ENCODE measurements around the gene TSPEAR.
A peak's percentile ranks its signal among the peaks of the same experiment; 100 is the strongest.
"Not testable (repeated sequence)": the region's sequence is repeated elsewhere in the genome, so short reads cannot be mapped to it uniquely, and the experiment has no call there.

TSPEAR gene

DNA sequence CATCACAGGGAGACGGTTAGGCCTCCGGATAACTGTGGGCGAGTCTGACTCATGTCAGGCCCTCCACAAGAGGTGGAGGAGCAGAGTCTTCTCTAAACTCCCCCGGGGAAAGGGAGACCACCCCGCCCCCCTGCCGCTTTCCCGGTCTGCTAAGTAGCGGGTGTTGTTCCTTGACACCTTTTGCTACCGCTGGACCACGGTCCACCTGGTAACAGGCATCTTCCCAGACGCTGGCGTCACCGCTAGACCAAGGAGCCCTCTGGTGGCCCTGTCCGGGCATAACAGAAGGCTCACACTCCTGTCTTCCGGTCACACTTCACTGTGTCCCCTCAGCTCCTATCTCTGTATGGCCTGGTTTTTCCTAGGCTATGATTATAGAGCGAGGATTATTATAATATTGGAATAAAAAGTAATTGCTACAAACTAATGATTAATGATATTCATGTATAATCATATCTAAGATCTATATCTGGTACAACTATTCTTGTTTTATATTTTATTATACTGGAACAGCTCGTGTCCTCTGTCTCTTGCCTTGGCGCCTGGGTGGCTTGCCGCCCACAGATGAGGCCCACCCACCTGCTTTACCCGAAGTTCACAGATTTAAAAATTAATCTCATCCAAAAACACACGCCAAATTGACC is 231.7 kb downstream of the TSPEAR start:
- DNase-seq (ENCODE audit: low read depth); H3K4me3 ChIP-seq (ENCODE audit: low read length): not testable (repeated sequence)
- TF ChIP-seq, protein P1, sequence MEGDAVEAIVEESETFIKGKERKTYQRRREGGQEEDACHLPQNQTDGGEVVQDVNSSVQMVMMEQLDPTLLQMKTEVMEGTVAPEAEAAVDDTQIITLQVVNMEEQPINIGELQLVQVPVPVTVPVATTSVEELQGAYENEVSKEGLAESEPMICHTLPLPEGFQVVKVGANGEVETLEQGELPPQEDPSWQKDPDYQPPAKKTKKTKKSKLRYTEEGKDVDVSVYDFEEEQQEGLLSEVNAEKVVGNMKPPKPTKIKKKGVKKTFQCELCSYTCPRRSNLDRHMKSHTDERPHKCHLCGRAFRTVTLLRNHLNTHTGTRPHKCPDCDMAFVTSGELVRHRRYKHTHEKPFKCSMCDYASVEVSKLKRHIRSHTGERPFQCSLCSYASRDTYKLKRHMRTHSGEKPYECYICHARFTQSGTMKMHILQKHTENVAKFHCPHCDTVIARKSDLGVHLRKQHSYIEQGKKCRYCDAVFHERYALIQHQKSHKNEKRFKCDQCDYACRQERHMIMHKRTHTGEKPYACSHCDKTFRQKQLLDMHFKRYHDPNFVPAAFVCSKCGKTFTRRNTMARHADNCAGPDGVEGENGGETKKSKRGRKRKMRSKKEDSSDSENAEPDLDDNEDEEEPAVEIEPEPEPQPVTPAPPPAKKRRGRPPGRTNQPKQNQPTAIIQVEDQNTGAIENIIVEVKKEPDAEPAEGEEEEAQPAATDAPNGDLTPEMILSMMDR (IDR thresholded peaks at IDR 0.05; ENCODE audit: insufficient read depth, low read depth, low read length, missing control alignments) = peak; percentile 25

DNA sequence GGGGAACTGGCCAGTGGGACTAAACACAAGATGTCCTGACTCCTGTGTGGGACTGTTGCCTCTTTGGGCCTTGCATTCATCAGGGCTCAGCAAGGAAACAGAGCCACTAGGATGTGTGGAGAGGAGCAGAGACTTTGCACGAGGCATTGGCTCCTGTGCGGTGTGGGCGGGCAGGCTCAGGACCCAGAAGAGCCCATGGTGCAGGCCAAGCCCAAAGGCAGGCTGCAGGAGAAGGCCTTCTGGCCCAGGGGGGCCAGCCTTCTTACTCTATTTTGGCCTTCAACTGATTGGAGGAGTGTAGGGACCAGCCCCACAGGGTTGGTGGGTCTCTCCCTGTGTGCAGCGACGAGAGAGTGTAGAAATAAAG is 232.6 kb downstream of the TSPEAR start:
- TF ChIP-seq, protein P1 (IDR thresholded peaks at IDR 0.05; ENCODE audit: insufficient read depth, low read depth, low read length, missing control alignments) = no peak
- DNase-seq (ENCODE audit: low read depth) = no peak
- no peak overlapping the region for H3K4me3 ChIP-seq (ENCODE audit: low read length)

GRCh38 chr21:44478124-44478800 is 233.1 kb downstream of the TSPEAR start:
- H3K4me3 ChIP-seq (ENCODE audit: low read length) = no peak overlapping the region
- TF ChIP-seq, protein P1 (IDR thresholded peaks at IDR 0.05; ENCODE audit: insufficient read depth, low read depth, low read length, missing control alignments) = no peak
- DNase-seq (ENCODE audit: low read depth) = no peak

DNA sequence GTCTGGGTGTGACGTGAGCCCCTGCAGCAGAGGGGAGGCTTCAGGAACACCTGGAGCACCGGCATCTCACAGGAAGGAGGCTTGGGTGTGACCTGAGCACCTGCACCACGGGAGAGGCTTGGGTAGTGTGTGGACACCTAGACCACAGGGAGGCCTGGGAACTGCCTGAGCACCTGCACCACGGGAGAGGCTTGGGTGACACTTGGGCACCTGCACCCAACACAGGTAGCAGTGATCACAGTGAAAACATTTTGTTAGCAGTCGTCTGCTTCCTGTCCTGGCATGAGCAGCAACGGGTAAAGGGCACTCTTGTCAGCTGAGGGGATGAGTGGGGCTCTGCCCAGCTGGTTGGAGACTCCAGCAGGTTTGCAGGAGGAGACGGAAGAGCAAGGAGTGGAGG is 233.7 kb downstream of the TSPEAR start:
- H3K4me3 ChIP-seq (ENCODE audit: low read length) = no peak overlapping the region
- TF ChIP-seq, protein P1 (IDR thresholded peaks at IDR 0.05; ENCODE audit: insufficient read depth, low read depth, low read length, missing control alignments) = no peak
- no peak for DNase-seq (ENCODE audit: low read depth)

GRCh38 chr21:44477131-44477530 is 234.2 kb downstream of the TSPEAR start:
- DNase-seq (ENCODE audit: low read depth) = no peak
- TF ChIP-seq, protein P1 (IDR thresholded peaks at IDR 0.05; ENCODE audit: insufficient read depth, low read depth, low read length, missing control alignments) = no peak
- no peak overlapping the region for H3K4me3 ChIP-seq (ENCODE audit: low read length)

DNA sequence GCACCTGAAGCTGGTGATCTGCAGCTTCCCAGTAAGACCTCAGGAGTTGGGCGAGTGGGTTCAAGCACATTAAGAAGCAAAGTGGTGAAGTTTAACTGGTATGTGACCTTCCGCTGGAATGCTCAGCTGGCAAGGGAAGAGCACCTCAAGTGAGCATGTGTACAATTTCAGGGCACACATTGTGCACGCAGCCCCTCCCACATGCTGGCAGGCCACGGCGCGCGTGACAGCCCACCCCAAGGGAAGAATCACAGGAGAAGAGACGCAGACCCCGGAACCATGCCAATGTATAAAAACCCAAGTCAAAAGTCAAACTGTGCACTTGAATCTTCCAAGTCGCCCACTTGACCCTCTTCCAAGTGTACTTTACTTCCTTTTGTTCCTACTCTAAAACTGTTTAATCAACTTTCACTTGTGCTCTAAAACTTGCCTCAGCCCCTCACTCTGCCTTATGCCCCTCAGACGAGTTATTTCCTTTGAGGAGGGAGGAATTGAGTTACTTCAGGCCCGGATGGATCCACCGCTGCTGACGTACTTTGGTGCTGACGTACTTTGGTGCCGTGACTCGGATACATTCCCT is 236.0 kb downstream of the TSPEAR start:
- no peak overlapping the region for H3K4me3 ChIP-seq (ENCODE audit: low read length)
- DNase-seq (ENCODE audit: low read depth) = no peak
- TF ChIP-seq, protein P1 (IDR thresholded peaks at IDR 0.05; ENCODE audit: insufficient read depth, low read depth, low read length, missing control alignments) = no peak
